NCI-H510A (cell line): ENCODE results near the gene HTRA1.

Experiments
- DNase-seq: peaks from one replicate; lab custom pipeline; 2025; lab: John Stamatoyannopoulos, UW

Gene HTRA1

GRCh38 chr10:122553341-122553740 is 92.0 kb downstream of the HTRA1 start:
- DNase-seq = no peak

GRCh38 chr10:122554131-122555036 is 93.0 kb downstream of the HTRA1 start:
- DNase-seq = no peak

GRCh38 chr10:122555442-122555841 is 94.1 kb downstream of the HTRA1 start:
- no peak for DNase-seq

- DNase-seq = no peak
Measured at GRCh38 chr10:122557516-122557915, 96.2 kb downstream of the HTRA1 start.

- DNase-seq = no peak
Measured at GRCh38 chr10:122558452-122558851, 97.1 kb downstream of the HTRA1 start.

- no peak for DNase-seq
Measured at GRCh38 chr10:122559228-122559627, 97.9 kb downstream of the HTRA1 start.

- DNase-seq = no peak
Measured at GRCh38 chr10:122560279-122560804, 99.0 kb downstream of the HTRA1 start, which contains the start of gene DMBT1. Gene DMBT1 (plus strand): TSS chr10:122560754. CDS start chr10:122560771, 17 bp downstream.

- no peak for DNase-seq
Measured at GRCh38 chr10:122561212-122561611, 99.9 kb downstream of the HTRA1 start.

- DNase-seq = no peak
Measured at GRCh38 chr10:122561792-122562191, 100.4 kb downstream of the HTRA1 start.
